Activated CD8-positive, alpha-beta memory T cell treated with anti-CD3 and anti-CD28 coated beads, Interleukin-2, amount 10 ng/mL, durations not matched to agents 7 days and 5 days (primary cell): ENCODE measurements around the gene GALNT18. TPM values are rescaled to one million over a fixed set of nuclear protein-coding genes. Genes with fewer than 3 reads are reported as not detected.

Experiments used
- ATAC-seq: fragments of 150-1000 bp; cut with Tn5 transposase; one replicate; pipeline ENCODE4 v1.10.0; 2021; ENCODE audit warnings: moderate library complexity
- CTCF ChIA-PET: fragments of 350-600 bp; sonication (Branson Sonifier 250); formaldehyde crosslinking; loops from one replicate; lab custom pipeline; 2021; ENCODE audit warnings: antibody characterized with exemption; lab: Charles Lee
- DNase-seq: peaks from one replicate; pipeline ENCODE4 v3.0.0-alpha.2; 2020
- H3K27ac Mint-ChIP-seq: one replicate; pipeline ENCODE4 v1.8.0; 2021; ENCODE audit warnings: mild to moderate bottlenecking, mixed read lengths
- H3K27me3 Mint-ChIP-seq: one replicate; pipeline ENCODE4 v1.8.0; 2021; ENCODE audit warnings: mixed read lengths
- H3K36me3 Mint-ChIP-seq: one replicate; pipeline ENCODE4 v1.8.0; 2021; ENCODE audit warnings: mild to moderate bottlenecking, mixed read lengths
- H3K4me1 Mint-ChIP-seq: one replicate; pipeline ENCODE4 v1.8.0; 2021; ENCODE audit warnings: mixed read lengths
- H3K4me3 Mint-ChIP-seq: one replicate; pipeline ENCODE4 v1.8.0; 2021; ENCODE audit warnings: mild to moderate bottlenecking, moderate library complexity, mixed read lengths
- H3K9me3 Mint-ChIP-seq: one replicate; pipeline ENCODE4 v1.8.0; 2022; ENCODE audit warnings: low read depth, mixed read lengths
- total RNA-seq, 2 experiments: library from RNA; stranded (reverse); gene quantifications; one replicate each; pipeline ENCODE4 v1.2.3, GENCODE V29; 2021

GALNT18 gene
- total RNA-seq, 2 experiments from 2014 or later, result 0.32 to 0.70 TPM

DNA sequence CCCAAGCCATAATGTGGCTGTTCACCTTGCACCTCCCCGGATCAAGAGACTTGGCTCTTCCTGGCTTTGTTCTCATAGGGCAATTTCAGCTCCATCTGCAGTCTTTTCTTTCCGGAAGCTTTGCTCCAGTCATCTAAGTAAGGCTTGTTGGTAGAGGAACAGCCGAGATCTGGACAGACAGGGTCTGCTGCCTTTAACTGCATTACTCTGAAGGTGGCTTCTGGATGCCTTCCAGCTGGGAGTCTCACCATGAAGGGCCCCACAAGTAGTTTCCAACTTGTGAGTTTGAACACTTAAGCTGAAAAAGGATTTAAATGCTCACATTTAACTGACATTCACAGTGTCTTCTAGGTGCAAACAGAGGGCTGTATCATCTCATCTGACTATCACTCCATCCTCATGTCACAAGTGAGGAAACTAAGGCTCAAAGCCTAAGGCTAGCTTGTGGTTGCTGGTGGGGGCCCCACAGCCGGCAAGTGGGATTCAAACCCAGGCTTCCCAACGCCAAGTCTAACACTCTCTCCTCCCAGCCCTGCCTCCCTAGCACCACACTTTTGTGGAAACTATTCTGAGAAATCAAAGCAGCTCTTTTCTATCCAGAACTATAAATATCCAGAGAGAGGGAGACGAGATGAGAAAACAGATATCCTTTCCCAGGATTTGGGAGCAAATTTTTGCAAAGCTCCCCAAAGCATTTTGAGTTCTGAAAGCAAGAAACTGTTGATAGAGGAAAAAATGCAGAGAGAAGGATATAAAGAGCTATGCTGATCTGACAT is 58.4 kb downstream of the GALNT18 start:
- H3K27ac Mint-ChIP-seq, result no peak overlapping the region
- DNase-seq (no peak), ATAC-seq (no peak)
- CTCF ChIA-PET, result no interaction called here
- H3K4me1 Mint-ChIP-seq, result peaks cover 8% of the 10 kb centered on the region
- no peaks in the 10 kb centered on the region for H3K36me3 Mint-ChIP-seq
- no peaks in the 10 kb centered on the region for H3K9me3 Mint-ChIP-seq
- no peak overlapping the region for H3K4me3 Mint-ChIP-seq
- H3K27me3 Mint-ChIP-seq, result peaks cover 17% of the 10 kb centered on the region

DNA sequence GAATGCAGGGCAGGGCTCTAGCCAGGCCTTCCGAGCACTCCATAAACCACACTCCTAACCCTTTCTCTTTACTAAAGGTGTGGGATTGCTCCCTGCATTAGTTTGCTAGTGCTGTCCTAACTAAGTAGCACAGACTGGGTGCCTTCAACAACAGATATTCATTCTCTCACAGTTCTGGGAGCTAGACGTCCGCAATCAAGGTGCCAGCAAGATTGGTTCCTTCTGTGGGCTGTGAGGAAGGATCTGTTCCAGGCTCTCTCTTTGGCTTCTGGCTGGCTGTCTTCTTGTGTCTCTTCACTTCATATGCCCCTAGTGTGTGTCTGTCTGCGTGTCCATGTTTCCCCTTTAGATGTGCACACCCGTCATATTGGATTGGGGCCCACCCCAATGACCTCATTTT is 59.8 kb downstream of the GALNT18 start:
- Mint-ChIP-seq H3K4me1 (no peaks in the 10 kb centered on the region), H3K9me3 (no peaks in the 10 kb centered on the region), H3K36me3 (no peaks in the 10 kb centered on the region), H3K4me3 (no peak overlapping the region), H3K27me3 (peaks cover 17% of the 10 kb centered on the region), H3K27ac (no peak overlapping the region)
- CTCF ChIA-PET, result no interaction called here
- no peak for ATAC-seq
- no peak for DNase-seq

DNA sequence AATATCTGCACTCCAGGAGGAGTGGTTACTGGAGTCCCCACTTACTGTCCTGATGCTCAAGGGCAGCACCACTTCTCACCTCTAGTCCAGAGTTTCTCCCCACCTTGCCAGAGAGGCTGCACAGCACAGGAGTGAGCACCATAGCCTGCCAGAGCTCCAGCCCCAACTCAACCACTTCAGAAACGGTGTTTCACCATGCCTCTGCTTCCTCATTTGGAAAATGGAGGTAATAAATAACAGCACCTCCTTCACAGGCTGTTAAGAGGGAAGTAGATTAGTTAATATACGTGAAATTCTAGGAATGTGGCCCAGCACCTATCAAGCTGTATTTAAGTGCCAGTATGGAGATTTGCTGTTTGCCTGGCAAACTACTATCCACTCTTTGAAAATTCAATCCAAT is 63.0 kb downstream of the GALNT18 start:
- no peak for DNase-seq
- ATAC-seq, result no peak
- Mint-ChIP-seq H3K27ac (no peak overlapping the region), H3K4me1 (no peaks in the 10 kb centered on the region), H3K27me3 (peaks cover 3% of the 10 kb centered on the region), H3K36me3 (no peaks in the 10 kb centered on the region), H3K4me3 (no peak overlapping the region), H3K9me3 (no peaks in the 10 kb centered on the region)
- CTCF ChIA-PET, result no interaction called here

DNA sequence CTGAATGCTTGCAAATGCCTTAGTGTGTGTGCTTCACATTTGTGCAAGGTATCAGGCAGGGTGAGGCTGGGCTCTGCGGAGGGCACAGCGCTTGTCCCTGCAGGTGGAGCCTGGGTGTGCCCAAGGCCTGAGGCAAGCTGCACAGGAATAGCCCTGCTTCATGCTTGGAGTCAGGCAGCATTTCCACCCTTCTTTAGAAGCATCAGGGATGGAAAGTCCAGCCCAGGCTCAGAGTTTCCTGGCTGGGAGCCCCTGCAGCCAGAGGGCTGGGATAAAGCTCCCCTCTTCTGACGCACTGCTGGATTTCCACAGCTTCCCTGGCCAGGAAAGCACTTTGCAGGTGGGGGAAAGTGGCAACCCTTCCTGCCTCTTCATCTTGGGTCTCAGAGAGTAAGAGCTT is 63.4 kb downstream of the GALNT18 start:
- Mint-ChIP-seq H3K27ac (no peak overlapping the region), H3K4me1 (no peaks in the 10 kb centered on the region), H3K4me3 (no peak overlapping the region), H3K9me3 (no peaks in the 10 kb centered on the region), H3K36me3 (no peaks in the 10 kb centered on the region), H3K27me3 (peaks cover 3% of the 10 kb centered on the region)
- ATAC-seq (no peak), DNase-seq (no peak)
- CTCF ChIA-PET, result no interaction called here

DNA sequence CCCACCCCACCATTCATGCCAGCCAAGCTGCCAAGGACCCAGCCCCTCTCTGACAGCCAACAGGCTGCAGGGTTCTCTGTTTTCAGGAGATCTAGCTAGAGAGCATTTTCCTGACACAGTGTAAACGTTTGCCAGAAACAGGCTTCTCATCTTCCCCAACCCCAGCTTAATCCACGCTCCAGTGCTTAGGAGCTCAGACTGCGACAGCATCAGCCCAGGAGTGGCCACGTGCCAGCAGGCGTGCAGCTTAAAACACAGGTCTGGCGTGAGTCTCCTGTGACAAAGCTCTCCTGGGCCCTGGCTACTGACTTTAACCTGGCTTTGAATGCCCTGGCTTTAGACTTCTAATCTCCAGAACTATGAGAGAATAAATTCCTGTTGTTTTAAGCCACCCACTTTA is 66.6 kb downstream of the GALNT18 start:
- Mint-ChIP-seq H3K4me1 (no peaks in the 10 kb centered on the region), H3K4me3 (no peak overlapping the region), H3K9me3 (no peaks in the 10 kb centered on the region), H3K27ac (no peak overlapping the region), H3K36me3 (no peaks in the 10 kb centered on the region), H3K27me3 (peaks cover 3% of the 10 kb centered on the region)
- CTCF ChIA-PET, result no interaction called here
- DNase-seq (no peak), ATAC-seq (no peak)

GRCh38 chr11:11553573-11553972 is 68.2 kb downstream of the GALNT18 start:
- Mint-ChIP-seq H3K9me3 (no peaks in the 10 kb centered on the region), H3K4me3 (no peak overlapping the region), H3K36me3 (no peaks in the 10 kb centered on the region), H3K4me1 (no peaks in the 10 kb centered on the region), H3K27me3 (peaks cover 3% of the 10 kb centered on the region), H3K27ac (no peak overlapping the region)
- ATAC-seq, result no peak
- no peak for DNase-seq
- CTCF ChIA-PET, result no interaction called here

DNA sequence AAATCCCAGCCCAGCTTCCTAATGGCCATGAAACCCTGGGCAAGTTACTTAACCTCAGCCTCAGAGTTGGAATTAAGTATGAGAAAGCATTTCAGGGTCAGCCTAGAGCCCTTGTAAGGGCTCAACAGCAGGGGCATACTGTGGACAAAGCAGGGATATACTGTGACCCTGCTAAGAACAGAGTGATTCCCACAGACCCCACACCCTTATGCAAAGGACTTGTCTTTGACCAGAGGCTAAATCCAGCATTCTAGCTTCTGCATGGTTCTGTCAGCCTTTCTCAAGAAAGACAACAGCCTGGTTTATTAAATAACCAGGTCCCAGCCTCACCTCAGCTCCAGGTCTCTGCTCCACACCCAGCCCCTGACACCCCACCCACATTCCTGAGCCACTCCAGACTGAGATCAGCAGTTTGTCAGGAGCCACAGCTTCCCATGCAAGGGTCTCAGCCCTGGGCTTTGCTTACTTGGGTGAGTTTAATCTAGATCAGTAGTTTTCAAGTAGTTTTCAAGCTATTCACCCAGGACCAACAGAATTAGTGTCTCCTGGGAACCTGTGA is 69.2 kb downstream of the GALNT18 start:
- Mint-ChIP-seq H3K9me3 (no peaks in the 10 kb centered on the region), H3K27ac (no peak overlapping the region), H3K4me1 (no peaks in the 10 kb centered on the region), H3K36me3 (no peaks in the 10 kb centered on the region), H3K27me3 (peaks cover 3% of the 10 kb centered on the region), H3K4me3 (no peak overlapping the region)
- CTCF ChIA-PET, result no interaction called here
- ATAC-seq (no peak), DNase-seq (no peak)

- H3K27me3 Mint-ChIP-seq, result peaks cover 3% of the 10 kb centered on the region
- CTCF ChIA-PET, result no interaction called here
- no peak overlapping the region for H3K27ac Mint-ChIP-seq
- ATAC-seq, result no peak
- DNase-seq, result no peak
- no peaks in the 10 kb centered on the region for H3K36me3 Mint-ChIP-seq
- H3K4me1 Mint-ChIP-seq, result no peaks in the 10 kb centered on the region
- no peak overlapping the region for H3K4me3 Mint-ChIP-seq
- H3K9me3 Mint-ChIP-seq, result no peaks in the 10 kb centered on the region
Observed at GRCh38 chr11:11550534-11550933, 71.3 kb downstream of the GALNT18 start.

- Mint-ChIP-seq H3K9me3 (no peaks in the 10 kb centered on the region), H3K27me3 (no peaks in the 10 kb centered on the region), H3K27ac (no peak overlapping the region), H3K36me3 (no peaks in the 10 kb centered on the region), H3K4me1 (no peaks in the 10 kb centered on the region), H3K4me3 (no peak overlapping the region)
- CTCF ChIA-PET, result no interaction called here
- DNase-seq (no peak), ATAC-seq (no peak)
Observed at GRCh38 chr11:11545285-11546275, 76.2 kb downstream of the GALNT18 start.

GRCh38 chr11:11543656-11544055 is 78.1 kb downstream of the GALNT18 start:
- no peak for ATAC-seq
- Mint-ChIP-seq H3K9me3 (no peaks in the 10 kb centered on the region), H3K4me3 (no peak overlapping the region), H3K36me3 (no peaks in the 10 kb centered on the region), H3K27me3 (no peaks in the 10 kb centered on the region), H3K4me1 (no peaks in the 10 kb centered on the region), H3K27ac (no peak overlapping the region)
- no peak for DNase-seq
- CTCF ChIA-PET, result no interaction called here

DNA sequence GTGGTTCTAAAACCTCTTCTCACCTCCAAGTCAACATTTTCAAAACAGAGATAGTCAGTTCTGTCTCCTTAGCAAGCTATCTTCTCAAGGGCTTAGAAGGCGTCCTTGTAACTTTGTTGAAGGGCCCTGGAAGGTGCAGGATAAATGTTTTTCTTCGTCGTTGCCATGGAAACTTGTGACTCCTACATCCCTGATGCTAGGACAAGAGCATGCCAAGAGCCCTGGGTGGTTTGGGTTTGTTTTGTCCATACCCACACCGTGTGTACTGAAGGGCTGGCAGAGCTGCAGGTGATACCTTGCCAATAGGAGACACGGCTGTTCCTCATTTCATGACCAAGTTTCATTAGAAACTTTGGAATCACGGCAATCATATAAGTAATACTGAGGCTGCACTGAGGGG is 81.6 kb downstream of the GALNT18 start:
- DNase-seq (no peak), ATAC-seq (no peak)
- CTCF ChIA-PET, result no interaction called here
- no peaks in the 10 kb centered on the region for H3K4me1 Mint-ChIP-seq
- H3K36me3 Mint-ChIP-seq, result no peaks in the 10 kb centered on the region
- H3K27ac Mint-ChIP-seq, result no peak overlapping the region
- H3K9me3 Mint-ChIP-seq, result no peaks in the 10 kb centered on the region
- H3K4me3 Mint-ChIP-seq, result no peak overlapping the region
- H3K27me3 Mint-ChIP-seq, result no peaks in the 10 kb centered on the region

DNA sequence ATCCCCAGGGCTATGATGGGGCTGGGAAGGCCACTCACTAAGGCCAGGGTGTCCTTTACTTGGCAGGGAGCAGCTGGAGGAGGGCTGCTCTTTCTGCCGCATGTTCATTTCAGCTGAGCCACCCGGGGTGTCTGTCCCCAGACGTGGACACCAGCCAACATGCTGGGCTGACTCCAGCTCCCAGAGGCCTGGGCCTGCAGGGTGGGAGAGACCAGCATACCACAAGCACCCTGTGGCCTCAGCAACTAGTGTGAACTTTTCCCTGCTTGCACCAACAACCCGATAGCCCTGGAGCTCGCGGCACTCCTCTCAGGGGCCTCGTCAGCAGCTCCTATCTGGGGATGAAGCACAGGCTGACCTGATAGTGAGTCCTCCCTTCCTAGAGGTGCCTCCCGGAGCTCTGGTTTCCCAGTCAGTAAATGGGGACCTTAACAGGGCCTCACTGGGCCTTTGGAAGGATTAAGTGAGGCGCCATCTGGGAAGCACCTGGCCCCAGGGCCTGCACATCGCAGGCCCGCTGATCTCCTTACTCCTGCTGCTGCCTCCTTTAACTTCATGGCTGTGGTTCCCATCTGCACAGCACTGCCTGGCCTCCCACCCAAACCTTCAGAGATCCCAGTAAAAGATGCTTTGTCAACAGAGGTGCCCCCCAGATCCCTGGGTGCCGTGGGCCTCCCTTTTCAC is 83.4 kb downstream of the GALNT18 start:
- Mint-ChIP-seq H3K36me3 (no peaks in the 10 kb centered on the region), H3K4me1 (no peaks in the 10 kb centered on the region), H3K9me3 (no peaks in the 10 kb centered on the region), H3K27ac (no peak overlapping the region), H3K4me3 (no peak overlapping the region), H3K27me3 (no peaks in the 10 kb centered on the region)
- DNase-seq (no peak), ATAC-seq (no peak)
- CTCF ChIA-PET, result no interaction called here

DNA sequence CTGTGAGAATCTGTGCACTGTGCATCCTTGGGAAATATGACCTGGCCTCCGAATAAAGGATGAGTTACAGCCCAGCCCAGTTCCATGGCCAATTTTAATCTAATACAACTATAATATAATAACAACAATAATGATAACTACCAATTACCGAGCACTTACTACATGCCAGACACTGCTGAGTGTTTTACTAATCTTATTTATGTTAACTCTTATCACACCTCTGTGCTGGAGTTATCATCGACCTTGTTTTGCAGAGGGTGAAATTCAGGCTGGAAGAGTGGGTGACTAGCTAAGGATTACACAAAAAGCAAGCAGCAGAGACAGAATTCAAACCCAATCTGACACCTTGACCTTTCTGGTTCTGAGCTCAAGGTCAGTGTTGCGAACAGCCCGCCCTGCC is 83.9 kb downstream of the GALNT18 start:
- Mint-ChIP-seq H3K36me3 (no peaks in the 10 kb centered on the region), H3K4me1 (no peaks in the 10 kb centered on the region), H3K27me3 (no peaks in the 10 kb centered on the region), H3K9me3 (no peaks in the 10 kb centered on the region), H3K4me3 (no peak overlapping the region), H3K27ac (no peak overlapping the region)
- ATAC-seq, result no peak
- CTCF ChIA-PET, result no interaction called here
- DNase-seq, result no peak
